Measurements from ENCODE around the gene MAGEB4.
"Not testable (repeated sequence)": the region's sequence is repeated elsewhere in the genome, so short reads cannot be mapped to it uniquely, and the experiment has no call there.

MAGEB4 gene

DNA sequence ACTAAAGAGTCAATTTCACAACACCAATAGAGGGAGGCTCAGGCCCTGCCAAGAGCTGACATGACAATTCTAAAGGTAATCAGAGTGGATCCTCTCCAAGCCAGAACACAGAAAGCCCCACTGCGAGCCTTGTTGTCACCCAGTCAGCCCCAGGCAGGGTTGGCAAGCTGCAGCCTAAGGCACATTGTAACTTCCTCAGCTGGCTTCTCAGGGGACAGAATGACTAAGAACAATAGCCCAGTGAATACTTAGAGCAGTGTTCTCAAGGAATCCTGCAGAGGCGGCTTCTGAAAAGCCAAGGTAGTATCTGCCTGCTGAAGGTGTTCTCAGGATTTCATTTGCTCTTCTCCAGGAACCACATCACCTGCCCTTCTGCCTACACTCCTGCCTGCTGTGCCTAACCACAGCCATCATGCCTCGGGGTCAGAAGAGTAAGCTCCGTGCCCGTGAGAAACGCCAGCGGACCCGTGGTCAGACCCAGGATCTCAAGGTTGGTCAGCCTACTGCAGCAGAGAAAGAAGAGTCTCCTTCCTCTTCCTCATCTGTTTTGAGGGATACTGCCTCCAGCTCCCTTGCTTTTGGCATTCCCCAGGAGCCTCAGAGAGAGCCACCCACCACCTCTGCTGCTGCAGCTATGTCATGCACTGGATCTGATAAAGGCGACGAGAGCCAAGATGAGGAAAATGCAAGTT, at the start of gene MAGEB4:
TSS of gene MAGEB4 (plus strand) at position 277 of the 692 bp plus-strand sequence. CDS start at position 413, 136 bp downstream.
- DNase-seq (ENCODE audit: low read depth) = no peak

- not testable (repeated sequence) for DNase-seq (ENCODE audit: low read depth)
Observed at GRCh38 chrX:30193910-30194309, 47.9 kb upstream of the MAGEB4 start.

DNA sequence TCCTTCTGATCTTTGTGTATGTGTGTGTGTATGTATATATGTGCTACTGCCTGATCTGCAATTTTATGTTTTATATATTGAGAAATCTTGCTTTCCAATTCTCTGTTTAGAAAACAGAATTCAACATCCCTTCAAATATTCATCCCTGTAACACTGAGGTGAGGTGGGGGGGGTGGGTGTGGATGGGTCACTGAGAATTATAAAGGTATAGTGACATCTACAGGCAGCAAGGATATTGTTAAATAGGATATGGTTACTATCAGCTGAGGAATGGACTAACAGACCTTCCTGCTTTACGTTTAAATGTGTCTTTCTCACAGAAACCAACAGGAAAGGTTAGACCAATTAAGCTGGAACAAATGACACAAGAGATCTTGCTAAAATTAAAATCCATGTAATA, 45.5 kb upstream of the MAGEB4 start:
- no peak for DNase-seq (ENCODE audit: low read depth)

GRCh38 chrX:30212172-30212571, 29.6 kb upstream of the MAGEB4 start:
- DNase-seq (ENCODE audit: low read depth) = no peak

DNA sequence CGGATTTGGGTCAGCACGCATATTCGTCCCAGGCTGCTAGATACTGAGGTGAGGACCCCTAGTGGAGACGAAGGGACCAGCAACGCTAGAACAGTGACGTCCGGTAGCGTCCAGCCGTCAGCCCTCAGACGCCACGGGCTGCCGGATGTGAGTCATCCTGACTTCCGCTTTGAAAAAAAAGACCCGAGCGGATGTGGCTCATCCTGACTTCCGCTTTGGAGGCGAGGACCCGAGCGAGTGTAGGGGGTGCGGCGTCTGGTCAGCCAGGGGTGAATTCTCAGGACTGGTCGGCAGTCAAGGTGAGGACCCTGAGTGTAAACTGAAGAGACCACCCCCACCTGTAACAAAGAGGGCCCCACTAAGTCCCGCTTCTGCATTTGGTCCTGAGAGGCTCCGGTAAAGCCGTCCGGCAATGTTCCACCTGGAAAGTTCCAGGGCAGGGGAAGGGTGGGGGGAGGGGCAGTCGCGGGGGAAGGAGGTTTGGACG, 26.4 kb upstream of the MAGEB4 start, which contains the start of gene MAGEB2:
TSS of gene MAGEB2 (plus strand) at position 207 of the 487 bp plus-strand sequence. CDS start 3,018 bp downstream, outside the sequence.
- no peak for DNase-seq (ENCODE audit: low read depth)

DNA sequence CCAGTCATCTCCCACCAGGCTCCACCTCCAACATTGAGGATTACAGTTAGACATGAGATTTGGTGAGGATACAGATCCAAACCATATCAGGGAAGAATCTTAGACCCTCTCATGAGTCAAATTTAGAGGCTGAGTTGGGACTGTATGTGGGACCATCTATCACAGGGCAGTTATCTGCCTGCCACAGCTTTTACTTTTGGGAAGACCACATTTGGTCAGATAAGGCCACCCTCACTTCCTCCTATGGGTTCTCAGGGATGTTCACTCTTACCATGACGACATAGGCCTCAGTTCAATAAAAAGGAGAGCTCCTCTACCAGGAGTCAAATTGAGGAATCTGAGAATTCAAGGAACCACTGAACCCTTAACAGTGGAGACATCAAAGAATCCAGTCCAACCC, 24.3 kb upstream of the MAGEB4 start:
- no peak for DNase-seq (ENCODE audit: low read depth)

GRCh38 chrX:30219372-30219771, 22.4 kb upstream of the MAGEB4 start:
- DNase-seq (ENCODE audit: low read depth) = no peak

DNA sequence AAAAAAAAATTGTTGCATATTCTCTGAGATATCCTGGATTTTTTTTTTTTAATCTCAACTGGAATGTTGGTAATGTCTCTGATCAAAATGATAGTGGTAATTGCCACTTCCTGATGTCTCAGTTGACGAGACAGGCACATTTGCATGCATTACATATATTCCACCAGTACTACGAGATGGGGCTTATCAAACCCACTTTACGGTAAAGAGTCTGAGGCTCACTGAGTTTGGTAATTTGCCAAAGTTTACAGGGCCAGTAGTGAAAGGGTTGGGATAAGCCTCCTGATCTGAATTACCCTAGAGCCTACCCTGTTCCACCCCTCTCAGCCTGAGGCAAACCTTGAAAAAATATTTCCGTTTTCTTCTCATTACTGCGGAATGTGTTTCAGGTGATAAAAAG, 21.1 kb upstream of the MAGEB4 start:
- no peak for DNase-seq (ENCODE audit: low read depth)

- no peak for DNase-seq (ENCODE audit: low read depth)
Observed at GRCh38 chrX:30224536-30224935, 17.3 kb upstream of the MAGEB4 start.

- DNase-seq (ENCODE audit: low read depth) = no peak
Observed at GRCh38 chrX:30228526-30228925, 13.3 kb upstream of the MAGEB4 start.

- no peak for DNase-seq (ENCODE audit: low read depth)
Observed at GRCh38 chrX:30230395-30230794, 11.4 kb upstream of the MAGEB4 start, which contains the start of gene MAGEB3. Gene MAGEB3 (plus strand): TSS chrX:30230657. CDS start chrX:30235925, 5,268 bp downstream.

GRCh38 chrX:30246769-30247489, 5.1 kb downstream of the MAGEB4 start, which contains the start of gene MAGEB1:
Gene MAGEB1 (plus strand): TSS chrX:30247146. CDS start chrX:30250494, 3,348 bp downstream.
- no peak for DNase-seq (ENCODE audit: low read depth)

DNA sequence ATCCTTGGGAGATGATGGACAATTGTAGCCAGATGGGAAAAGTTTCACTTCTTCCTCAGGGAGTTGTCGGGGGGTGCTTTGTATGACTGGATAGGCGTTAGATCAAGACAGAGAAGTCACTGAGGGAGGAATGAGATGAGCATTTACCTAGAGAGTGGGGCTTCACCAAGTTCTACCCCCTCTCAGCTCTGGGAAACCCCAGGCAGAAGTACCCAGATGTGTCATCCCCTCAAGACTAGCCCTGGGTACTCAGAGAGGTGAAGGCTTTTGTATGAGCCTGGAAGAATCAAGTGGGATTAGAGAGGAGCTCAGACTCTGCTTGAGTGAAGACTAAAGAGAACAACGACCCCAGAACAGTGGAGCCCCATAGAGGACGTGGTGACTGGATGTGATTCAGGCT, 7.1 kb downstream of the MAGEB4 start:
- DNase-seq (ENCODE audit: low read depth) = no peak

GRCh38 chrX:30253257-30253656, 11.5 kb downstream of the MAGEB4 start:
- no peak for DNase-seq (ENCODE audit: low read depth)

DNA sequence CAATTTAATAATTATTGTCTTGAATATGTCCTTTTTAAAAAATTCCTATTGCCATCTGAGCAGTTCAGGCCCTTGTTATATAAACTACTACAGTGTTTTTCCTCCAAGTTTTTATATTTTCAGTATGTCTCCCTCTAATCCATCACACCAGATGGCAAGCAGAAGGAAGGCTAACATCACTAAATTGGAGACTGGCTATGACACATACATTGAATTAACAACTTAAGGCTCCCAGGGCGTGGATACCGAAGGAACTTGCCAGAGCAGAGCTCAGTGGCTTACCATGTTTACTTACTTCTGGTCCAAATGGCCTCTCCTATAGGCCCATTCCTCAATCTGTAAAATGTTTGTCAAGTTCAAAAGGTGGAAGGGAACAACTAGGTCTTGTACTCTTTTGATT, 18.1 kb downstream of the MAGEB4 start:
- DNase-seq (ENCODE audit: low read depth) = no peak

DNA sequence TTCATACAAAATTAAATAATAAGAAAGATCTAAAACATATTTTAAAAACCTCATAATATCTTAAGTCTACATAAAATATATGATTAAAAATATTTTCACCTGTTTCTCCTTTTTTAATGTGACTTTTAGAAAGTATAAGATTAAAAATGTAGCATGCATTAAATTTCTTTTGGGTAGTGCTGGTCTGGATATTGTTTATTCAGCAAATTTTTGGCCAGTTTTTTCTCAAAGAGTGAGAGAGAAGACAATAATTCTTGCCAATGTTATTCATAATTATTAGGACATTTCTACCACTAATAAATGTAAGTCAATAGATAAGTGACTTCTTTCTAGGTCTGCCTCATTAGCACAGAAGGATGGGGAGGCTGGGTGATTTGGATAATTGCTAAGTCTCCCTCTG, 19.2 kb downstream of the MAGEB4 start:
- no peak for DNase-seq (ENCODE audit: low read depth)

DNA sequence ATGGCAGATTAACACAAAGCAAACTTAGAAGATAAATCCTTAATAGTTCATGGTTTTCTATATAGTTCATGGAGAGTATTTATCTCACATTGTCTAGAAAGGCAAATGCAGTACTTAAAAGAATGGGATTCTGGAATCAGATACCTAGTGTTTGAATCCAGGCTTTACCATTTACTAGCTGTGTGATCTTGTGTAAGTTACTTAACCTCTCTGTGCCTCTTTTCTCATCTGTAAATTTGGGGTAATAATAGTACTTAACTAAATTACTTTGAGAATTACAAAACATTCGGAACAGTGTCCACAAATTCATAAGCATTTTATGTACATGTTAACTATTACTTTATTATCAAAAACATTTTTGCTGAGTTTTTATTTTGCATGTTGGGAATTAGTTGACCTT, 21.0 kb downstream of the MAGEB4 start:
- DNase-seq (ENCODE audit: low read depth) = no peak

GRCh38 chrX:30270639-30271038, 28.8 kb downstream of the MAGEB4 start:
- DNase-seq (ENCODE audit: low read depth) = no peak

DNA sequence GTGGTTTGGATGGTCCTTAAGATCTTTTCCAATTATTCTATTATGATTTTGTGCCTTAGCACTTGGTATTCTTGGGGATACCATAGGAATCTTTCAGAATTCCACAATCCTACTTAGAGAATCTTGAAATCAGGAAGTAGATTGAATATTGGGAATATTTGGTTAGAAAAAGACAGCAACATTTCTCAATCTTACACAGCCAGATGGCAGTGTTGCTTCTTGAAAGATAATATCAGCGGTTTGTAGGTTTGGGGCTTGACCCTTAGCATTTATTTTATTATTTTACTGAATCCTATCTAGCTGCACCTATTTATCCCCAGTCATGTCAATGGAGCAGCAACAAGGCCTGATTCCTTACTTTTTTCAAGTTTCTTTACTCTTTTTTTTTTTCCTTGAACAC, 33.7 kb downstream of the MAGEB4 start:
- no peak for DNase-seq (ENCODE audit: low read depth)

DNA sequence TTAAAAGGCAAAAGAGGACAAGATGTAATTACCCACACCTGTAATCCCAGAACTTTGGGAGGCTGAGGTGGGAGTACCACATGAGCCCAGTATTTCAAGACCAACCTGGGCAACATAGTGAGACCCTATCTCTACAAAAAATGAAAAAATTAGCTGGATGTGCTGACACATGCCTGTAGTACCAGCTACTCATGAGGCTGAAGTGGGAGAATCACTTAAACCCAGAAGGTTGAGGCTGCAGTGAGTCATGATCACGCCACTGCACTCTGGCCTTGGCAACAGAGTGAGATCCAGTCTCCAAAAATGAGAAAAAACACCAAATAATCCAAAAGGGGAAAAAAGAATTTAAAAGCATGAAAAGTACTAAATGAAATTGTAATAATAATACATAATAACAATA, 36.6 kb downstream of the MAGEB4 start:
- no peak for DNase-seq (ENCODE audit: low read depth)

DNA sequence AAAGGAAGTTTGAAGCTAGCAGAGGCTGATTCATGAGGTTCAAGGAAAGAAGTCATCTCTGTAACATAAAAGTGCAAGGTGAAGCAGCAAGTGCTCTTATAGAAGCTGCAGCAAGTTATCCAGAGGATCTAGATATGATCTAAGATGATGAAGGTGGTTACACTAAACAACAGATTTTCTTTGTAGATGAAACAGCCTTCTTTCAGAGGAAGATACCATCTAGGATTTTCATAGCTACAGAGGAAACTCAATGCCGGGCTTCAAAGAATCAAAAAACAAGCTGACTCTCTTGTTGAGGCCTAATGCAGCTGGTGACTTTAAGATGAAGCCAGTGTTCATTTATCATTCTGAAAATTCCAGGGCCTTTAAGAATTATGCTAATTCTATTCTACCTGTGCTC, 38.6 kb downstream of the MAGEB4 start:
- DNase-seq (ENCODE audit: low read depth) = no peak

GRCh38 chrX:30282527-30282926, 40.7 kb downstream of the MAGEB4 start:
- no peak for DNase-seq (ENCODE audit: low read depth)
